ENCODE data around the gene LIMCH1. TPM values are rescaled to one million over a fixed set of nuclear protein-coding genes. Genes with fewer than 3 reads are reported as not detected.

Gene LIMCH1
- polyA plus RNA-seq, 1 of the 3 experiments (the other 2 are of a cell fraction) = 1.2 TPM

- CTCF ChIA-PET = no interaction called here
- H3K9ac ChIP-seq = no peak overlapping the region
- H3K79me2 ChIP-seq (ENCODE audit: insufficient read depth) = no peaks in the 10 kb centered on the region
- no peak overlapping the region for H2AFZ ChIP-seq (ENCODE audit: low read depth)
- H3K4me3 ChIP-seq (ENCODE audit: low read depth in 2 of 2, low read length in 1 of 2) = no peak overlapping the region
- TF ChIP-seq RCOR1 (IDR thresholded peaks at IDR 0.05; ENCODE audit: low read length) (0 out of 2 replicates have a peak, but pooled peaks have one; percentile 21), GATA2 (CRISPR knock-in tag; IDR thresholded peaks at IDR 0.05) (no peak)
- H3K27ac ChIP-seq (ENCODE audit: low read depth in 2 of 2, low read length in 1 of 2) = no peak overlapping the region
- no peaks in the 10 kb centered on the region for H3K9me2 ChIP-seq
- H3K36me3 ChIP-seq (replicated peaks in 1 of 2; ENCODE audit: control insufficient read depth in 1 of 2, insufficient read depth in 2 of 2, low read length in 1 of 2) = no peaks in the 10 kb centered on the region
- no peaks in the 10 kb centered on the region for H3K9me3 ChIP-seq
- no peaks in the 10 kb centered on the region for H3K27me3 ChIP-seq (ENCODE audit: insufficient read depth)
- H3F3A ChIP-seq (replicated peaks; ENCODE audit: insufficient read depth) = no peaks in the 10 kb centered on the region
- peak; percentile 26 for DNase-seq
- H4K20me1 ChIP-seq (ENCODE audit: insufficient read depth) = no peaks in the 10 kb centered on the region
- peaks cover 0 to 4% of the 10 kb centered on the region in 2 experiments; a peak in 1 of 4 replicates for H3K4me1 ChIP-seq (ENCODE audit: control insufficient read depth in 1 of 2, insufficient read depth in 2 of 2, low read depth in 1 of 2, low read length in 1 of 2)
- no peak overlapping the region for H3K4me2 ChIP-seq
- WGBS (ENCODE audit: low lambda C conversion rate) = 43% methylated on average over 4 of the region's 4 CpGs
- POLR2A ChIA-PET = no interaction called here
Measured at GRCh38 chr4:41524425-41524824, 13.5 kb upstream of the LIMCH1 start.

DNA sequence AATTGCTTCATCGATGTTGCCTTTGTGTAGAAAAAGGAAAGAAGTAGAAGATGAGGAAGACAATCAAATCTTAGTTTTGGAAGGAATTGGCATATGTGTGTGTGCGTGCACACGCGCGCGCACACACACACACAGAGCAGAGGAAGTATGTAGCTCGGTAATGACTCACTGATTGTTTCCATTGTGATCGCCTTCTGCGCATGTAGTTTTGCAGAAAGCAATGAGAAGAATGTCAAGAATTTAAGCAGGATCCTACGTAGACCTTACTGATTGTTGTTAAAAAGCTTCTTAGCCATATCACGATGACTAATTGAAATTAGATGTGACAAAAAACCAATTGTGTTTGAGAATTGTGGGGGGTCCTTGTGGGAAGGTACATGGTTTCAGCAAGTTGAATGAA is 12.8 kb upstream of the LIMCH1 start:
- WGBS (ENCODE audit: low lambda C conversion rate) = 57% methylated on average over 11 of the region's 11 CpGs
- H3K79me2 ChIP-seq (ENCODE audit: insufficient read depth) = no peaks in the 10 kb centered on the region
- POLR2A ChIA-PET = no interaction called here

More for the DNA sequence above, 12.8 kb upstream of the LIMCH1 start:
- H3K9ac ChIP-seq = no peak overlapping the region
- H4K20me1 ChIP-seq (ENCODE audit: insufficient read depth) = no peaks in the 10 kb centered on the region
- peaks cover 0 to 4% of the 10 kb centered on the region in 2 experiments; a peak in 1 of 4 replicates for H3K4me1 ChIP-seq (ENCODE audit: control insufficient read depth in 1 of 2, insufficient read depth in 2 of 2, low read depth in 1 of 2, low read length in 1 of 2)
- no peak overlapping the region for H3K27ac ChIP-seq (ENCODE audit: low read depth in 2 of 2, low read length in 1 of 2)
- H3K4me3 ChIP-seq (ENCODE audit: low read depth in 2 of 2, low read length in 1 of 2) = no peak overlapping the region
- no peak for DNase-seq
- H2AFZ ChIP-seq (ENCODE audit: low read depth) = no peak overlapping the region
- no peaks in the 10 kb centered on the region for H3K36me3 ChIP-seq (replicated peaks in 1 of 2; ENCODE audit: control insufficient read depth in 1 of 2, insufficient read depth in 2 of 2, low read length in 1 of 2)
- H3K27me3 ChIP-seq (ENCODE audit: insufficient read depth) = no peaks in the 10 kb centered on the region
- CTCF ChIA-PET = interaction anchor here (0.9 to 1.3 kb wide), 3 partner anchors 87 to 244 kb away, joined by 3 to 5 read pairs (median 3); no protein-coding TSS in a partner anchor
- H3F3A ChIP-seq (replicated peaks; ENCODE audit: insufficient read depth) = no peaks in the 10 kb centered on the region
- TF ChIP-seq NRF1 (IDR thresholded peaks at IDR 0.05; ENCODE audit: low read depth, low read length) = no peak
- no peak for TF ChIP-seq YY1 (IDR thresholded peaks at IDR 0.05; ENCODE audit: low read depth)
- no peak for TF ChIP-seq MEF2A (IDR thresholded peaks at IDR 0.05; ENCODE audit: borderline replicate concordance, low read depth)
- TF ChIP-seq USF2 (IDR thresholded peaks at IDR 0.05; ENCODE audit: borderline replicate concordance, low read depth, low read length) = no peak
- no peak for TF ChIP-seq RFX5 (IDR thresholded peaks at IDR 0.05; ENCODE audit: low read length)
- no peak for TF ChIP-seq SIN3A (IDR thresholded peaks at IDR 0.05; ENCODE audit: borderline replicate concordance, low read depth, low read length)
- TF ChIP-seq, protein P1, sequence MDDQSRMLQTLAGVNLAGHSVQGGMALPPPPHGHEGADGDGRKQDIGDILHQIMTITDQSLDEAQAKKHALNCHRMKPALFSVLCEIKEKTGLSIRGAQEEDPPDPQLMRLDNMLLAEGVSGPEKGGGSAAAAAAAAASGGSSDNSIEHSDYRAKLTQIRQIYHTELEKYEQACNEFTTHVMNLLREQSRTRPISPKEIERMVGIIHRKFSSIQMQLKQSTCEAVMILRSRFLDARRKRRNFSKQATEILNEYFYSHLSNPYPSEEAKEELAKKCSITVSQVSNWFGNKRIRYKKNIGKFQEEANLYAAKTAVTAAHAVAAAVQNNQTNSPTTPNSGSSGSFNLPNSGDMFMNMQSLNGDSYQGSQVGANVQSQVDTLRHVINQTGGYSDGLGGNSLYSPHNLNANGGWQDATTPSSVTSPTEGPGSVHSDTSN (IDR thresholded peaks at IDR 0.05) = no peak
- no peak for TF ChIP-seq MXI1 (IDR thresholded peaks at IDR 0.05; ENCODE audit: low read depth, low read length)
- no peak for TF ChIP-seq CHD2 (IDR thresholded peaks at IDR 0.05; ENCODE audit: low read length, partially characterized antibody)
- TF ChIP-seq POLR2AphosphoS5 (IDR thresholded peaks at IDR 0.05; ENCODE audit: low read depth, low read length) = no peak
- TF ChIP-seq ZBTB33 (IDR thresholded peaks at IDR 0.05; ENCODE audit: borderline replicate concordance, low read depth) = no peak
- TF ChIP-seq REST (IDR thresholded peaks at IDR 0.05; ENCODE audit: low read depth, low read length) = no peak
- no peak for TF ChIP-seq ELF1 (IDR thresholded peaks at IDR 0.05)
- no peak for TF ChIP-seq RAD21 (IDR thresholded peaks at IDR 0.05; ENCODE audit: low read length)
- TF ChIP-seq, protein P2, sequence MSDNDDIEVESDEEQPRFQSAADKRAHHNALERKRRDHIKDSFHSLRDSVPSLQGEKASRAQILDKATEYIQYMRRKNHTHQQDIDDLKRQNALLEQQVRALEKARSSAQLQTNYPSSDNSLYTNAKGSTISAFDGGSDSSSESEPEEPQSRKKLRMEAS (IDR thresholded peaks at IDR 0.05; ENCODE audit: low read depth) = no peak
- no peak for TF ChIP-seq EP300 (IDR thresholded peaks at IDR 0.05; ENCODE audit: borderline replicate concordance in 1 of 2, low read depth in 1 of 2, low read length in 1 of 2)
- TF ChIP-seq, protein P3, sequence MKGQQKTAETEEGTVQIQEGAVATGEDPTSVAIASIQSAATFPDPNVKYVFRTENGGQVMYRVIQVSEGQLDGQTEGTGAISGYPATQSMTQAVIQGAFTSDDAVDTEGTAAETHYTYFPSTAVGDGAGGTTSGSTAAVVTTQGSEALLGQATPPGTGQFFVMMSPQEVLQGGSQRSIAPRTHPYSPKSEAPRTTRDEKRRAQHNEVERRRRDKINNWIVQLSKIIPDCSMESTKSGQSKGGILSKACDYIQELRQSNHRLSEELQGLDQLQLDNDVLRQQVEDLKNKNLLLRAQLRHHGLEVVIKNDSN (IDR thresholded peaks at IDR 0.05; ENCODE audit: borderline replicate concordance, low read depth) = no peak
- TF ChIP-seq RXRA (IDR thresholded peaks at IDR 0.05; ENCODE audit: borderline replicate concordance, low read depth) = no peak
- H3K9me2 ChIP-seq = no peaks in the 10 kb centered on the region
- no peak overlapping the region for H3K4me2 ChIP-seq
- H3K9me3 ChIP-seq = no peaks in the 10 kb centered on the region
